Measurements from ENCODE around the gene E2F4. TPM values are rescaled to one million over a fixed set of nuclear protein-coding genes. Genes with fewer than 3 reads are reported as not detected.
A peak's percentile ranks its signal among the peaks of the same experiment; 100 is the strongest.

The E2F4 gene
- total RNA-seq, 1 experiment from 2014 or later, result 114 TPM

GRCh38 chr16:67169642-67170167, 22.2 kb upstream of the E2F4 start:
- H2AFZ ChIP-seq (ENCODE audit: low read depth, low read length, poor library complexity, severe bottlenecking), result no peak overlapping the region
- intact Hi-C loops (cut with micrococcal nuclease), result no loop called here
- peak overlapping the region; percentile 90 for H3K9ac ChIP-seq (ENCODE audit: low read length)
- ATAC-seq (no peak), DNase-seq (ENCODE audit: low read depth, low spot score) (no peak)
- TF ChIP-seq YY1 (IDR thresholded peaks at IDR 0.05; ENCODE audit: extremely low read depth, insufficient replicate concordance, low read depth, low read length) (no peak), ZBTB33 (IDR thresholded peaks at IDR 0.05; ENCODE audit: extremely low read depth, insufficient replicate concordance, low read length) (peak; percentile 40), CTCF (IDR thresholded peaks at IDR 0.05 in 2 of 3, conservative IDR thresholded peaks at IDR 0.05 in 1 of 3; ENCODE audit: borderline replicate concordance in 1 of 3, insufficient read depth in 1 of 3, low read depth in 2 of 3, low read length in 2 of 3) (peak in 2 of 3 experiments; percentile 78 to 93; a peak in 4 of 6 replicates)
- H3K36me3 ChIP-seq (ENCODE audit: control insufficient read depth in 1 of 2, insufficient read depth in 2 of 2, low read length in 2 of 2), result no peaks in the 10 kb centered on the region
- H3K4me2 ChIP-seq (ENCODE audit: low read length), result peak overlapping the region; percentile 100
- H3K9me2 ChIP-seq (ENCODE audit: insufficient read depth), result no peaks in the 10 kb centered on the region
- no peaks in the 10 kb centered on the region for H3K9me3 ChIP-seq (ENCODE audit: control insufficient read depth in 1 of 2, insufficient read depth in 1 of 2, low read depth in 1 of 2, low read length in 2 of 2)
- BruUV-seq (replicated peaks), result TSS peak; percentile 66
- RAD21 ChIA-PET (ENCODE audit: low non-redundant PET in 1 of 2, low total read pairs in 2 of 2, uncharacterized antibody in 2 of 2, unreplicated experiment in 2 of 2), result interaction anchor here in 1 of 2 experiments (1.0 to 1.7 kb wide), 2 partner anchors 17 to 152 kb away, joined by 3 to 6 read pairs; no protein-coding TSS in a partner anchor
- peaks cover 35 to 59% of the 10 kb centered on the region in 2 experiments for H3K4me1 ChIP-seq (ENCODE audit: control insufficient read depth in 1 of 2, insufficient read depth in 2 of 2, low read length in 2 of 2)
- peaks cover 8% of the 10 kb centered on the region; the same call in 1 of the 2 replicates for H3K79me2 ChIP-seq (ENCODE audit: insufficient read depth, low read length)
- peak overlapping the region; percentile 81 for H3K27ac ChIP-seq (ENCODE audit: low read depth, low read length)
- CTCF ChIA-PET, result interaction anchor here (0.6 to 5.6 kb wide), 12 partner anchors 9 to 570 kb away, joined by 3 to 52 read pairs (median 4); partner anchors contain the start of genes FBXL8, FHOD1 and TRADD
- no peaks in the 10 kb centered on the region for H3K27me3 ChIP-seq (ENCODE audit: insufficient read depth, low read length)
- H4K20me1 ChIP-seq (ENCODE audit: insufficient read depth), result no peaks in the 10 kb centered on the region
- H3K4me3 ChIP-seq (replicated peaks in 1 of 2; ENCODE audit: low read depth in 1 of 2, low read length in 2 of 2), result peak overlapping the region; percentile 64 to 75
- POLR2A ChIA-PET, result interaction anchor here (1.9 to 2.1 kb wide), 2 partner anchors 9 to 28 kb away, joined by 9 to 17 read pairs; partner anchors contain the start of genes FBXL8 and TRADD

Data from HCT116 (cell line).